BLaER1 treated with 17β-estradiol and CSF1 and Interleukin-3, amounts not matched to agents 10 nM and 100 nM (cell line): ENCODE measurements around the gene ARHGAP45.

ENCODE experiments used
- H3K27ac ChIP-seq, 11 experiments: shearing (Covaris generic); formaldehyde crosslinking; 2 replicates each; pipeline ENCODE4 v1.8.1; 2022
- H3K27me3 ChIP-seq, 11 experiments: shearing (Covaris generic); formaldehyde crosslinking; 2 replicates each; pipeline ENCODE4 v1.8.1; 2022
- H3K36me3 ChIP-seq, 11 experiments: shearing (Covaris generic); formaldehyde crosslinking; 2 replicates each; pipeline ENCODE4 v1.8.1; 2022
- H3K4me1 ChIP-seq, 10 experiments: shearing (Covaris generic); formaldehyde crosslinking; 2 replicates each; pipeline ENCODE4 v1.8.1; 2022
- H3K4me2 ChIP-seq, 11 experiments: shearing (Covaris generic); formaldehyde crosslinking; 2 replicates each; pipeline ENCODE4 v1.8.1; 2022
- H3K4me3 ChIP-seq, 10 experiments: shearing (Covaris generic); formaldehyde crosslinking; 2 replicates each; pipeline ENCODE4 v1.8.1; 2022
- H3K9ac ChIP-seq, 11 experiments: shearing (Covaris generic); formaldehyde crosslinking; 2 replicates each; pipeline ENCODE4 v1.8.1; 2022
- H3K9me3 ChIP-seq, 11 experiments: shearing (Covaris generic); formaldehyde crosslinking; replicated peaks in 1 of 11; 2 replicates each; pipeline ENCODE4 v1.8.1; 2022
- H4K20me1 ChIP-seq, 11 experiments: shearing (Covaris generic); formaldehyde crosslinking; 2 replicates each; pipeline ENCODE4 v1.8.1; 2022
- Cebpa-rat ChIP-seq, 11 experiments: shearing (Covaris generic); IDR thresholded peaks; 2 replicates each; pipeline ENCODE4 v1.8.1; 2022

The ARHGAP45 gene

DNA sequence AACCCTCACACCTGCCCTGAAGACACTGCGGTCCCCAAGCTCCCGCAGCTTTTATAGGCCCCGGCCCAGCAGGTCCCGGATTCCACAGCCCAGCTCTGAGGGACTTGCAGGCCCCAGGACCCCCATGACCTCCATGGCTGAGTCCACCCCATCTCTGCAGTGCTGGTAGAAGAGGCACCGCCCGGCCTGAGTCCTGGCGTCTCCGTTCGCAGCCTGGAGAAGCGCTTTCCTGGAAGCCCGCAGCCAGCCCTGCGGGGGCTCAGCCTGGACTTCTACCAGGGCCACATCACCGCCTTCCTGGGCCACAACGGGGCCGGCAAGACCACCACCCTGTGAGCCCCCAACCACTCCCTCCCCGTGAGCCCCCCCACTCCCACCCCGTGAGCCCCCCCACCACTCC lies 17.9 kb upstream of the ARHGAP45 start:
- peaks cover 0 to 58% (median 0%) of the 10 kb centered on the region in 11 experiments; a peak in 7 of 22 replicates for H3K36me3 ChIP-seq
- no peak overlapping the region for H3K9ac ChIP-seq
- no peak overlapping the region for H3K4me3 ChIP-seq
- H3K27ac ChIP-seq, result no peak overlapping the region
- peaks cover 0 to 34% (median 18%) of the 10 kb centered on the region in 10 experiments; a peak in 16 of 20 replicates for H3K4me1 ChIP-seq
- no peak overlapping the region for H3K4me2 ChIP-seq
- peaks cover 0 to 8% (median 0%) of the 10 kb centered on the region in 11 experiments; a peak in 2 of 22 replicates for H4K20me1 ChIP-seq
- no peak for TF ChIP-seq Cebpa-rat (IDR thresholded peaks at IDR 0.05)
- H3K27me3 ChIP-seq, result no peaks in the 10 kb centered on the region
- no peaks in the 10 kb centered on the region; a peak in 1 of 22 replicates for H3K9me3 ChIP-seq

DNA sequence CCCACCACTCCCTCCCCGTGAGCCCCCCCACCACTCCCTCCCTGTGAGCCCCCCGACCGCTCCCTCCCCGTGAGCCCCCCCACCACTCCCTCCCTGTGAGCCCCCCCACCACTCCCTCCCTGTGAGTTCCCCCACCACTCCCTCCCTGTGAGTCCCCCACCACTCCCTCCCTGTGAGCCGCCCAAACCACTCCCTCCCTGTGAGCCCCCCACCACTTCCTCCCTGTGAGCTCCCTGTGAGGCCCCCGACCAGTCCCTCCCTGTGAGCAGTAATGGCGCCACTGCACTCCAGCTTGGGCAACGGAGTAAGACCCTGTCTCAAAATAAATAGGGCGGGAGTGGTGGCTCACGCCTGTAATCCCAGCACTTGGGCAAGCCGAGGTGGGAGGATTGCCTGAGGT lies 17.2 kb upstream of the ARHGAP45 start:
- 0 out of 22 replicates have a peak overlapping the region, but pooled peaks of 1 of the 11 experiments have one; percentile 30 for H3K27ac ChIP-seq
- 0 out of 22 replicates have a peak overlapping the region, but pooled peaks of 1 of the 11 experiments have one; percentile 23 for H3K4me2 ChIP-seq
- no peaks in the 10 kb centered on the region; a peak in 1 of 22 replicates for H3K9me3 ChIP-seq
- H3K36me3 ChIP-seq, result peaks cover 0 to 59% (median 0%) of the 10 kb centered on the region in 11 experiments; a peak in 7 of 22 replicates
- H3K27me3 ChIP-seq, result no peaks in the 10 kb centered on the region
- TF ChIP-seq Cebpa-rat (IDR thresholded peaks at IDR 0.05), result peak in 2 of 11 experiments; percentile 39 to 74; a peak in 1 of 22 replicates
- peaks cover 0 to 29% (median 15%) of the 10 kb centered on the region in 10 experiments; a peak in 16 of 20 replicates for H3K4me1 ChIP-seq
- H4K20me1 ChIP-seq, result peaks cover 0 to 10% (median 0%) of the 10 kb centered on the region in 11 experiments; a peak in 3 of 22 replicates
- H3K4me3 ChIP-seq, result no peak overlapping the region
- H3K9ac ChIP-seq, result no peak overlapping the region

DNA sequence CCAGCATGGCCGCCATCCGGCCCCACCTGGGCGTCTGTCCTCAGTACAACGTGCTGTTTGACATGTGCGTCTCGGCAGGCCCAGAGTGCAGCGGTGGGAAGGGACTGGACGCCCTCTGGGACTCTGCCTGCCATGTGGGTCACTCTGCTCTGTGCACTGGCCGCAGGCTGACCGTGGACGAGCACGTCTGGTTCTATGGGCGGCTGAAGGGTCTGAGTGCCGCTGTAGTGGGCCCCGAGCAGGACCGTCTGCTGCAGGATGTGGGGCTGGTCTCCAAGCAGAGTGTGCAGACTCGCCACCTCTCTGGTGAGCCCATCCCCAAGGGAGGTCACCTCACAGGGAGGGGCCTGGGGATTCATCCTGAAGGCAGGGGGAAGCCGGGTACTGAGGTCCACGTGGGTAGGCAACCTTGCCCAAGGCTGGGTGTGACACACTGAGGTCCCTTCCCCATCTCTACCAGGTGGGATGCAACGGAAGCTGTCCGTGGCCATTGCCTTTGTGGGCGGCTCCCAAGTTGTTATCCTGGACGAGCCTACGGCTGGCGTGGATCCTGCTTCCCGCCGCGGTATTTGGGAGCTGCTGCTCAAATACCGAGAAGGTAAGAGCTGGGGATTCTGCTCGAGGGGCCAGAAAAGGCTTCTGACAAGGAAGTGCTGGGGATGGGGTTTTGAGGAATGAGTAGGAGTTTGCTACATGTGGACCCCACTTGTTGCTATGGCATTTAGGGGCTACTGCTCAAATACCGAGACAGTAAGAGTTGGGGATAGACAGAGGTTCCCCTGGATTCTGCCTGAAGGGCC lies 15.8 kb upstream of the ARHGAP45 start:
- Histone ChIP-seq H3K9ac (no peak overlapping the region), H3K27me3 (no peaks in the 10 kb centered on the region), H3K36me3 (peaks cover 0 to 66% (median 0%) of the 10 kb centered on the region in 11 experiments; a peak in 7 of 22 replicates), H3K4me3 (no peak overlapping the region), H4K20me1 (peaks cover 0 to 10% (median 0%) of the 10 kb centered on the region in 11 experiments; a peak in 4 of 22 replicates), H3K9me3 (no peaks in the 10 kb centered on the region; a peak in 1 of 22 replicates), H3K4me2 (no peak overlapping the region), H3K27ac (no peak overlapping the region; a peak in 1 of 22 replicates), H3K4me1 (peaks cover 0 to 23% (median 11%) of the 10 kb centered on the region in 10 experiments; a peak in 16 of 20 replicates)
- TF ChIP-seq Cebpa-rat (IDR thresholded peaks at IDR 0.05), result no peak

DNA sequence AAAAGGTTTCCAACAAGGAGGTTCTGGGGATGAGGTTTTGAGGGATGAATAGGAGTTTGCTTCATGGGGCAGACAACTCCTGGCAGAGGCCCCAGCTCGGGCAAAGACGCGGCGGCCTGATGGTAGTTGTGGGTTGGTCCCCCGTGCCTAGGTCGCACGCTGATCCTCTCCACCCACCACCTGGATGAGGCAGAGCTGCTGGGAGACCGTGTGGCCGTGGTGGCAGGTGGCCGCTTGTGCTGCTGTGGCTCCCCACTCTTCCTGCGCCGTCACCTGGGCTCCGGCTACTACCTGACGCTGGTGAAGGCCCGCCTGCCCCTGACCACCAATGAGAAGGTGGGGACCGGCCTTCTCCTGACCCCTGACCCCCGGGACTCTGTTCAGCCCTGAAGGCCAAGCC lies 15.2 kb upstream of the ARHGAP45 start:
- peaks cover under 1 to 20% (median 8%) of the 10 kb centered on the region in 10 experiments; a peak in 14 of 20 replicates for H3K4me1 ChIP-seq
- H4K20me1 ChIP-seq, result peaks cover 0 to 14% (median 0%) of the 10 kb centered on the region in 11 experiments; a peak in 4 of 22 replicates
- no peak overlapping the region for H3K4me3 ChIP-seq
- no peaks in the 10 kb centered on the region; a peak in 1 of 22 replicates for H3K9me3 ChIP-seq
- no peak overlapping the region for H3K27ac ChIP-seq
- peaks cover 0 to 63% (median 0%) of the 10 kb centered on the region in 11 experiments; a peak in 7 of 22 replicates for H3K36me3 ChIP-seq
- no peaks in the 10 kb centered on the region for H3K27me3 ChIP-seq
- no peak overlapping the region for H3K9ac ChIP-seq
- TF ChIP-seq Cebpa-rat (IDR thresholded peaks at IDR 0.05), result no peak
- no peak overlapping the region for H3K4me2 ChIP-seq

DNA sequence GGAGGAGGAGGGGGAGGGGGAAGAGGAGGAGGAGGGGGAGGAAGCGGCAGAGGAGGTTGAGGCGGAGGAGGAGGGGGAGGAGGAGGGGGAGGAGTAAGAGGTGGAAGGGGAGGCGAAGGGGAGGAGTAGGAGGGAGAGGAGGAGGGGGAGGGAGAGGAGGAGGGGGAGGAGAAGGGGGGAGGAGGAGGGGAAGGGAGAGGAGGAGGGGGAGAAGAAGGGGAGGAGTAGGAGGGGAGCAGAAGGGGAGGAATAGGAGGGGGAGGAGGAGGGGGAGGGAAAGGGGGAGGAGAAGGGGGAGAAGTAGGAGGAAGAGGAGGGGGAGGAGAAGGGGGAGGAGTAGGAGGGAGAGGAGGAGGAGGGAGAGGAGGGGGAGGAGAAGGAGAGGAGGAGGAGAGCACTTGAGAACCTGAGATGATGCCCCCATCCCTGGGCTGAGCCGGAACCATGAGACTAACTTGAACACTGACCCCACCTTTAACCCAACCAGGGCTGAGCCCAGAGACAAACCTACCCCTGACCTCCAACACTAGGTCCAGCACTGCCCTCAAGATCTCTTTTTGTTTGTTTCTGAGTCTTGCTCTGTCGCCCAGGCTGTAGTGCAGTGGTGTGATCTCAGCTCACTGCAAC lies 14.5 kb upstream of the ARHGAP45 start:
- H4K20me1 ChIP-seq, result peaks cover 0 to 15% (median 0%) of the 10 kb centered on the region in 11 experiments; a peak in 4 of 22 replicates
- no peak overlapping the region for H3K4me2 ChIP-seq
- peaks cover 6 to 20% (median 8%) of the 10 kb centered on the region in 10 experiments for H3K4me1 ChIP-seq
- no peak overlapping the region for H3K4me3 ChIP-seq
- TF ChIP-seq Cebpa-rat (IDR thresholded peaks at IDR 0.05), result no peak
- H3K36me3 ChIP-seq, result peaks cover 0 to 57% (median 0%) of the 10 kb centered on the region in 11 experiments; a peak in 6 of 22 replicates
- no peaks in the 10 kb centered on the region for H3K9me3 ChIP-seq
- H3K27ac ChIP-seq, result no peak overlapping the region
- no peaks in the 10 kb centered on the region for H3K27me3 ChIP-seq
- H3K9ac ChIP-seq, result no peak overlapping the region

DNA sequence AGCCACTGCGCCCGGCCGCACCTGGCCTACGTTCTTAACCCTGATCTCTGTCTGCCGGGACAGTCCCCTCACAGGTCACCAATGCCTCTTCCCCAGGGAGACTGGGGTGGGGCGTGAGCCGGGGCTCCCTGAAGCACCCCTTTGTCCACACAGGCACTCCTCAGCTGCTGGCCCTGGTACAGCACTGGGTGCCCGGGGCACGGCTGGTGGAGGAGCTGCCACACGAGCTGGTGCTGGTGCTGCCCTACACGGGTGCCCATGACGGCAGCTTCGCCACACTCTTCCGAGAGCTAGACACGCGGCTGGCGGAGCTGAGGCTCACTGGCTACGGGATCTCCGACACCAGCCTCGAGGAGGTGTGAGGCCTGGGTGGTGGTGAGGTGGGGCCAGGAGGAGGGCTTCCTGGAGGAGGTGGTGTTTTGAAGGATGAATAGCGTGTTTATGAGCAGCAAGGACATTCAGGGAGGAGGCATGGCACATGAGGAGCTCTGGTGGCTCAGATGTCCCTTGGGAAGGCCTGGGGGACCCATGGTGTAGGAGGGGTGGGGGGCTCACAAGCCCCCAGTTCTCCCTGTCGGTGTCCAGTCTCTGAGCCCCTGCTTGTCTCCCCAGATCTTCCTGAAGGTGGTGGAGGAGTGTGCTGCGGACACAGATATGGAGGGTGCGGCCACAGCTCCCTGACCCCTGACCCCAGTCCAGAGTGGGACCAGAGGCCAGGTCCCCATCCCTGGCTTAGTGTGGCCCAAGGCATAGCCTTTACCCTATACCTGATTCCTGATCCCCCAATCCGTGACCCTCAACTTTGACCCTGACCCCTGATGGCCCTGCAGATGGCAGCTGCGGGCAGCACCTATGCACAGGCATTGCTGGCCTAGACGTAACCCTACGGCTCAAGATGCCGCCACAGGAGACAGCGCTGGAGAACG lies 13.5 kb upstream of the ARHGAP45 start:
- Histone ChIP-seq H3K9ac (no peak overlapping the region), H4K20me1 (peaks cover 0 to 15% (median 0%) of the 10 kb centered on the region in 11 experiments; a peak in 4 of 22 replicates), H3K27me3 (no peaks in the 10 kb centered on the region)

DNA sequence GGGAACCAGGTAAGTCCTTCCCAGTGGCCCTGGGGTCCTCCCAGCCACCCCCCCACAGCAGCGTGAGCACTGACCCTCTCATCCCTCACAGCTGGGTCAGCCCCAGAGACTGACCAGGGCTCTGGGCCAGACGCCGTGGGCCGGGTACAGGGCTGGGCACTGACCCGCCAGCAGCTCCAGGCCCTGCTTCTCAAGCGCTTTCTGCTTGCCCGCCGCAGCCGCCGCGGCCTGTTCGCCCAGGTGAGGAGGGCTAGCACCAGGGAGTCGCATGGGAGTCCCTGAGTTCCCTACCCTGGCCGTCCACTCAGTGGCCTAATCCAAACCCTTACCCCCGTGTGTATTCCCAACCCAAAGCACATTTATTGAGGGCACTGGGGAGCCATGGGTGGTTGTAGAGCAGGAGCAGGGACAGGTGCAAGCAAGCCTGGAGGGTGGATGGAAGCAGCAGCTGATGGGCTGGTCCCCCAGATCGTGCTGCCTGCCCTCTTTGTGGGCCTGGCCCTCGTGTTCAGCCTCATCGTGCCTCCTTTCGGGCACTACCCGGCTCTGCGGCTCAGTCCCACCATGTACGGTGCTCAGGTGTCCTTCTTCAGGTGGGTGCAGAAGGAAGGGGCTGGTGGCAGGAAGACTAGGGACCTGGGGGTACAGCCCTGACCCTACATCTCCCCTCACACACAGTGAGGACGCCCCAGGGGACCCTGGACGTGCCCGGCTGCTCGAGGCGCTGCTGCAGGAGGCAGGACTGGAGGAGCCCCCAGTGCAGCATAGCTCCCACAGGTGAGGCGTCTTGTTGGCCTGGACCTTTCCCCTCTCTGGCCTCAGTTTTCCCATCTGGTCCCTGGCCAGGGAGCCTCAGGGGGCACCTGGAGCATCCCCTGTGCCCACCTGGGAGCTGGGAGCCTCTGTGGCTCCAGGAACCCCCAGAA lies 12.6 kb upstream of the ARHGAP45 start:
- no peaks in the 10 kb centered on the region for H3K27me3 ChIP-seq
- no peak overlapping the region for H3K9ac ChIP-seq
- H3K9me3 ChIP-seq, result no peaks in the 10 kb centered on the region
- no peak overlapping the region for H3K4me2 ChIP-seq
- no peak for TF ChIP-seq Cebpa-rat (IDR thresholded peaks at IDR 0.05)
- peaks cover 0 to 15% (median 0%) of the 10 kb centered on the region in 11 experiments; a peak in 4 of 22 replicates for H4K20me1 ChIP-seq
- no peak overlapping the region for H3K4me3 ChIP-seq
- no peak overlapping the region for H3K27ac ChIP-seq
- H3K36me3 ChIP-seq, result peaks cover 0 to 56% (median 0%) of the 10 kb centered on the region in 11 experiments; a peak in 5 of 22 replicates
- peaks cover 14 to 35% (median 23%) of the 10 kb centered on the region in 10 experiments for H3K4me1 ChIP-seq

More for the DNA sequence above, 13.5 kb upstream of the ARHGAP45 start:
- Histone ChIP-seq H3K4me3 (no peak overlapping the region), H3K36me3 (peaks cover 0 to 56% (median 0%) of the 10 kb centered on the region in 11 experiments; a peak in 5 of 22 replicates), H3K4me1 (peaks cover 14 to 29% (median 17%) of the 10 kb centered on the region in 10 experiments), H3K9me3 (no peaks in the 10 kb centered on the region), H3K4me2 (no peak overlapping the region), H3K27ac (no peak overlapping the region)
- TF ChIP-seq Cebpa-rat (IDR thresholded peaks at IDR 0.05), result no peak
